ENCODE measurements around the gene NAV1. TPM values are rescaled to one million over a fixed set of nuclear protein-coding genes. Genes with fewer than 3 reads are reported as not detected.

Gene NAV1
- total RNA-seq, result 58.0 and 84.9 TPM in 2 replicates

GRCh38 chr1:201538612-201539551, at the start of gene NAV1:
NAV1 (plus strand) TSS chr1:201539127; CDS start chr1:201622885, 83,758 bp downstream.

GRCh38 chr1:201506557-201507359, 32.2 kb upstream of the NAV1 start, which contains the start of gene CSRP1:
CSRP1 (minus strand) TSS chr1:201507123; CDS start chr1:201496303, 10,820 bp downstream.

Other genes starting within 250 kb of the NAV1 start
- gene TNNT2, start 161.4 kb upstream of the NAV1 start, total RNA-seq, result not detected in 2 replicates
- not detected in 2 replicates for gene LAD1, start 139.8 kb upstream of the NAV1 start, total RNA-seq
- gene TNNI1, start 117.4 kb upstream of the NAV1 start, total RNA-seq, result not detected in 2 replicates
- 42.5 and 44.5 TPM in 2 replicates for gene PHLDA3, start 69.9 kb upstream of the NAV1 start, total RNA-seq
- 349 and 445 TPM in 2 replicates for gene CSRP1, start 32.0 kb upstream of the NAV1 start, total RNA-seq